Cardiac atrium fibroblast (primary cell): Measurements from ENCODE around the gene HARS2. TPM values are rescaled to one million over a fixed set of nuclear protein-coding genes. Genes with fewer than 3 reads are reported as not detected.

Experiments used
- total RNA-seq: library from RNA; depleted of rRNA; stranded (reverse); fragments of >200 nt; gene quantifications from 2 replicates; pipeline ENCODE4 v1.2.3, GENCODE V29; 2015

HARS2 gene, protein sequence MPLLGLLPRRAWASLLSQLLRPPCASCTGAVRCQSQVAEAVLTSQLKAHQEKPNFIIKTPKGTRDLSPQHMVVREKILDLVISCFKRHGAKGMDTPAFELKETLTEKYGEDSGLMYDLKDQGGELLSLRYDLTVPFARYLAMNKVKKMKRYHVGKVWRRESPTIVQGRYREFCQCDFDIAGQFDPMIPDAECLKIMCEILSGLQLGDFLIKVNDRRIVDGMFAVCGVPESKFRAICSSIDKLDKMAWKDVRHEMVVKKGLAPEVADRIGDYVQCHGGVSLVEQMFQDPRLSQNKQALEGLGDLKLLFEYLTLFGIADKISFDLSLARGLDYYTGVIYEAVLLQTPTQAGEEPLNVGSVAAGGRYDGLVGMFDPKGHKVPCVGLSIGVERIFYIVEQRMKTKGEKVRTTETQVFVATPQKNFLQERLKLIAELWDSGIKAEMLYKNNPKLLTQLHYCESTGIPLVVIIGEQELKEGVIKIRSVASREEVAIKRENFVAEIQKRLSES
- total RNA-seq = 17.3 and 25.1 TPM in 2 replicates

DNA sequence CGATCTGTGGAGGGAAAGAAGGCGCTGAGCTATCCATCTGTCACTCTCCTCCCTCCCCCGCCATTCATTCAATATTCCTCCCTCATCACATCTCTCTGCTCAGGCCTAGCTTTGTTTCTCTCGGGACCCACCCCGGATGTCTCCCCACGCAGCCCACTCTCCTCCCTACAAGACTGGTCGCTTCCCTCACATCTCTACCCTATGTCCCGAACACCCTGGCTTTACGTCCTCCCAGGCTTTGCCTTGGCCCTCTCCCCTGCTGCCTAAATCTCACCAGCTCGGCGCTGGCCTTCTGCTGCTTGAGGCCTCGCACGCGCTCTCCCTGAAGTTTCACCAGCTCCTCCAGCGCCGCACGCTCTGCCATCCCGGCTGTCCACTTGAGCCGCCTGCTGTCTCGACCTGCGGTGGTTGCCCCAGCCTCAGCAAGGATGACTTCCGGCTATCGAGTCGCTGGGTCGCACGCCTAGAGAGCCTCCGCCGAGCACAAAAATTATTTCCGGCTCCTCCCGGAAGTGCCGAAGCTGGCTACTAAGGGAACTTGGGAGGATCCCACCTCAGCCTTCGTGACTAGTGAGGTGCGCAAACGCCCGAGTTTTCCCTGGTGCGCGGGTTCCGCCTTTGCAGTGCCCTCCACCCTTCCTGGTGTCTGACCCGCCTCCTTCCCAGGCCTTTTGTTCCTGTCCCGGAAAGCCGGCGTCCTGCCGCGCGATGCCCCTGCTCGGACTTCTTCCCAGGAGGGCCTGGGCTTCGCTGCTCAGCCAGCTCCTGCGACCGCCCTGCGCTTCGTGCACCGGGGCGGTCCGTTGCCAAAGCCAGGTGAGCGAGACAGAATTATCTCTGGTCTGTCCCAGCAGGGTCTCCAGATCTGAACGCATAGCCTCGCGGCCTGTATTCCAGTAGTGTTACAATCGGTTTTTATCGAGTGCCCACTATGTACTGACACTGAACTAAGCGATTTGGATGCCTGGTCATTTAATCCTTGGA is at the start of gene HARS2, which contains the start of gene HARS1:
HARS2 (plus strand) TSS at position 515 of the 984 bp plus-strand sequence; CDS start at position 709, 194 bp downstream.
HARS1 (minus strand) TSS at position 430 of the 984 bp plus-strand sequence; CDS start at position 364, 66 bp downstream.

DNA sequence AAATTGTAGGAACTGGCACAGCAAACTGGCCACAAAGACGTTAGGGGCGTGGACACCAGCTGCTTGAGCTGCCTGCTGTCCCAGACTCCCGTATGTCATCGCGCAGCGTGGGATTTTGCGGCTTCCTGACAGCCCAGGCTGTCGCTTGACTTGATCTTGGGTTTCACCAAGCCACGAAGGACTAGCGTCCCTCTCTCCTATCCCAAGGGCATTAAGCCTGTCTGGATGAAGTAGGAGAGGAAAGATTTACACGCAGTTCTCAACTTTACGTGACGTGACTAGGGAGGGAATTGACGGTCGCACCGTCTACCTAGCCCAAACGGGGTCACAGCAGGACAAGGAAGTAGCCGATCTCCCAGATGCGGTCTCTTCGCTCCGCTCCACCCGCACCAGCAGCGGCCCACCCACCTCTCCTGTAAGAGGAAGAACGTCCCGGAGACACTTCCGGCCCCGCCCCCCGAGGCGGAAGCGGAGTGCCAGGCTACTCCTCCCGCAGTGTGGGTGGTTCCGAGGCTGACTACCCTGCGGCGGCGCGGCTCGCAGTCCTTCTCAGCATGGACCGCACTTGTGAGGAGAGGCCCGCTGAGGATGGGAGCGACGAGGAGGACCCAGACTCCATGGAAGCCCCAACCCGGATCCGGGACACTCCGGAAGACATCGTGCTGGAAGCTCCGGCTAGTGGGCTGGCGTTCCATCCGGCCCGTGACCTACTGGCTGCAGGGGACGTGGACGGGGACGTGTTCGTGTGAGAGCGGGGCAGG is 26.7 kb upstream of the HARS2 start, which contains the start of gene WDR55:
WDR55 (plus strand) TSS at position 546 of the 761 bp plus-strand sequence; CDS start at position 555, 9 bp downstream.

DNA sequence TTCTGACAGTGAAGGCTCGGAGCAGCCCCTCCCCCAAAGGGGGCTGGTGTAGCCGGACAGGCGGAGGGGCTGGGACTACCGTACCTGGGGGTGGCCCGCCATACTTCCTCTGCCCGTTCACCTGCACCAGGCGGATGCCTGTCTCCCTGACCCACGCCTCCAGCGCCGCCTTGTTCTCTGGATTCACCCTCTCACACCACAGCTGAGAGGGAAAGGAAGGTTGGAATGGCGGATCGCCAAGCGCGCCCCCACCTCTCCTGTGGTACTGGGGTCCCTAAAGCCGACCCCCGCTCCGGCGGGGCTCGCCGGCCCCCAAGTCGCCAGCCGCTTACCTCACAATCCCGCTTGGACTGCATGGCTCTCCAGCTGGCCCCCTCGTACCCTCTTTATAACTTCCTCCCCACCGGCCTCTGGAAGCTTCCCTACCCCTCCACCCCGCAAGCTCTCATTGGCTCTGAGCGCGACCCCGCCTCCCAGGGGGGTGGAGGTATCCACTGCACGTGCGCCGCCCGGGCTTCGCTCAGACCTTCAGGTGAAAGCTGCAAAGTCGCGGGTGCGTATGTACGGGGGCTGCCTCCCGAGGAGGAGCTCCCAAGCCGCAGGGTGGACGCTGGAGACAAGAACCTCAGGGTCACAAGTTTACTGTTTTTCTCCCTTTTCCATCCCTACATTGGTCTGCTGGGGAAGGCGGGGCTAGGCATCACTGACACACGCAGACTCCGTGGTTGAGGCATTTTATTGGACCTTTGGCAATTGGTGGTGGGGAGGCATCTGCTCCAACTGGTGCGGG is 17.9 kb upstream of the HARS2 start, which contains the start of gene DND1:
DND1 (minus strand) TSS at position 390 of the 790 bp plus-strand sequence; CDS start at position 356, 34 bp downstream.

DNA sequence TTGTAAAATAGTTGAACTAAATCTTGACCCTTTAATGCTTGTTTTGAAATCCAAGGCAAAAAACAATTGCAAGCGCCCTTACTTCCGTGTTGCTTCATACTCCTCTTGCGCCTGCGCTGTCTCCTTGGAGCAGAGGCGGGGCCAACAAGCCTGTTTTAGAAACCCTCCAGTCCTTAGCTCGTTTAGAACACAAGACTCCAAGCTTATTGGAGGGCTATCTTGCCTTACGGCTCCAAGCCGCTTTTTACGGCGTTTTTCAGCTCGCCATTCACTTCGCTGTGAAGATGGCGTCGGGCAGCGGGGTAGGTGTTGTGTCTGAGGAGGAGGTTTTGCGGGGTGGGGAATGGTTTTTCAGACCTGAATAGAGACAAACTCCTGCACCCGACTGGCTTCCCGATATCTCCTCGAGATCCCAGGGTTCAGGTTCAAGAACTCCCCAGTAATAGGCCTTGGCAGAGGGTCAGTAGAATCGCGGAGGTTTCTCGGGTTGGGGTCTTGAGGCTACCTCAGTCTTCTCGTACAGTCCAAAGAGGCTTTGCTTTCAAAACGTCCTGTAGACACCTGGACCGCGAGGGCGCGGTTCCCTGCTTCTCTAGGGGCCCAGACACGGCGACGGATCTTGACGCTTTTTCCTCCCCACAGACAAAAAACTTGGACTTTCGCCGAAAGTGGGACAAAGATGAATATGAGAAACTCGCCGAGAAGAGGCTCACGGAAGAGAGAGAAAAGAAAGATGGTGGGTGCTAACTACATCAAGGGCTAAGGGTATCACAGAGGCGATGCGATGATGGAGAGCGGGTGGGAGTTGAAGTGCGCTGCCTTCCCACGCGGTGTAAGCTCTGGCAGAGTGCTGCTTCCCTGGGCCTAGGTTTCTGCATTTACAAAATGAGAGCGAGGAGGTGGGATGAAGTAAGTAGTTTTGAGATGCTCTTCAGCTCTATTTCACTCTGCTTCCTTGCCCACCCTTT is 9.2 kb downstream of the HARS2 start, which contains the start of gene ZMAT2:
ZMAT2 (plus strand) TSS at position 271 of the 968 bp plus-strand sequence; CDS start at position 285, 14 bp downstream.

Other genes with a start within 250 kb of the HARS2 start
- 2.1 and 5.2 TPM in 2 replicates for gene EIF4EBP3, start 143.8 kb upstream of the HARS2 start, total RNA-seq
- 40.5 and 51.4 TPM in 2 replicates for gene SRA1, start 134.0 kb upstream of the HARS2 start, total RNA-seq
- gene APBB3, start 126.9 kb upstream of the HARS2 start, total RNA-seq = 7.3 and 9.6 TPM in 2 replicates
- gene SLC35A4, start 126.6 kb upstream of the HARS2 start, total RNA-seq = 27.2 and 36.3 TPM in 2 replicates
- gene CD14, start 58.3 kb upstream of the HARS2 start, total RNA-seq = 1.1 and 14.7 TPM in 2 replicates
- 5.6 and 15.7 TPM in 2 replicates for gene TMCO6, start 52.0 kb upstream of the HARS2 start, total RNA-seq
- gene NDUFA2, start 43.8 kb upstream of the HARS2 start, total RNA-seq = 60.4 and 70.4 TPM in 2 replicates
- gene IK, start 43.6 kb upstream of the HARS2 start, total RNA-seq = 60.8 and 62.6 TPM in 2 replicates
- gene WDR55, start 26.6 kb upstream of the HARS2 start, total RNA-seq = 14.6 and 21.1 TPM in 2 replicates
- gene DND1, start 17.9 kb upstream of the HARS2 start, total RNA-seq = not detected in 2 replicates
- 57.8 and 66.9 TPM in 2 replicates for gene HARS1, start 85 bp upstream of the HARS2 start, total RNA-seq
- 21.2 and 23.8 TPM in 2 replicates for gene ZMAT2, start 9.0 kb downstream of the HARS2 start, total RNA-seq
- gene PCDHA1, start 94.7 kb downstream of the HARS2 start, total RNA-seq = not detected in 2 replicates
- not detected in 2 replicates for gene PCDHA2, start 103.4 kb downstream of the HARS2 start, total RNA-seq
- not detected in 2 replicates for gene PCDHA3, start 109.6 kb downstream of the HARS2 start, total RNA-seq
- 0.16 TPM in 1 of 2 replicates, not detected in the other for gene PCDHA4, start 115.6 kb downstream of the HARS2 start, total RNA-seq
- not detected in 2 replicates for gene PCDHA5, start 130.2 kb downstream of the HARS2 start, total RNA-seq
- gene PCDHA6, start 136.5 kb downstream of the HARS2 start, total RNA-seq = not detected in 2 replicates
- gene PCDHA7, start 142.8 kb downstream of the HARS2 start, total RNA-seq = 0.16 and 0.72 TPM in 2 replicates
- gene PCDHA8, start 149.7 kb downstream of the HARS2 start, total RNA-seq = not detected in 2 replicates
- under 0.01 TPM in 1 of 2 replicates, not detected in the other for gene PCDHA9, start 156.9 kb downstream of the HARS2 start, total RNA-seq
- gene PCDHA10, start 164.4 kb downstream of the HARS2 start, total RNA-seq = not detected in 2 replicates
- gene PCDHA11, start 177.5 kb downstream of the HARS2 start, total RNA-seq = not detected in 2 replicates
- under 0.01 and 0.16 TPM in 2 replicates for gene PCDHA12, start 183.9 kb downstream of the HARS2 start, total RNA-seq
- gene PCDHA13, start 190.7 kb downstream of the HARS2 start, total RNA-seq = not detected in 2 replicates
- gene PCDHAC1, start 234.8 kb downstream of the HARS2 start, total RNA-seq = not detected in 2 replicates